OCI-LY7 (cell line): ENCODE data around the gene C5orf34. TPM values are rescaled to one million over a fixed set of nuclear protein-coding genes. Genes with fewer than 3 reads are reported as not detected.

Source experiments
- BruUV-seq: library from RNA; stranded (reverse); fragments of 400-500 nt; replicated peaks from 2 replicates; lab custom pipeline; 2021; lab: Mats Ljungman, UMichigan
- CTCF ChIA-PET: fragments of 300-600 bp; sonication (Branson Sonifier 250); formaldehyde crosslinking; loops from one replicate; lab custom pipeline; 2022; ENCODE audit warnings: antibody characterized with exemption; ENCODE audit not compliant: unreplicated experiment; lab: Charles Lee
- POLR2A ChIA-PET: fragments of 300-600 bp; sonication (Branson Sonifier 250); formaldehyde crosslinking; loops from one replicate; lab custom pipeline; 2022; ENCODE audit warnings: antibody characterized with exemption; lab: Charles Lee
- DNase-seq: peaks from one replicate; pipeline ENCODE4 v3.0.0-alpha.2; 2015; ENCODE audit warnings: low spot score
- H2AFZ ChIP-seq: fragments of 200-600 bp; sonication (generic), shearing (Covaris generic); 2 replicates; pipeline ENCODE4 v1.6.1; 2014; ENCODE audit warnings: mild to moderate bottlenecking, antibody characterized with exemption, low read length, moderate library complexity
- H3K27ac ChIP-seq: fragments of 200-600 bp; sonication (generic); 2 replicates; pipeline ENCODE4 v1.5.1; 2014; ENCODE audit warnings: mixed run types, low read depth, mild to moderate bottlenecking, moderate library complexity, low read length, inconsistent platforms; ENCODE audit not compliant: poor library complexity, severe bottlenecking
- H3K36me3 ChIP-seq: fragments of 200-600 bp; sonication (generic); 2 replicates; pipeline ENCODE4 v1.6.1; 2014; ENCODE audit warnings: mild to moderate bottlenecking, antibody characterized with exemption, low read length, moderate library complexity, mixed read lengths; ENCODE audit not compliant: insufficient read depth
- H3K4me1 ChIP-seq: fragments of 200-600 bp; sonication (generic); 2 replicates; pipeline ENCODE4 v1.5.1; 2014; ENCODE audit warnings: mild to moderate bottlenecking, low read length; ENCODE audit not compliant: insufficient read depth, poor library complexity, severe bottlenecking
- H3K4me2 ChIP-seq: fragments of 200-600 bp; sonication (generic); 2 replicates; pipeline ENCODE4 v1.6.1; 2014; ENCODE audit warnings: mild to moderate bottlenecking, low read length
- H3K4me3 ChIP-seq: fragments of 200-600 bp; sonication (generic); 2 replicates; pipeline ENCODE4 v1.5.1; 2014; ENCODE audit warnings: mild to moderate bottlenecking, low read depth, low read length; ENCODE audit not compliant: poor library complexity, severe bottlenecking
- H3K79me2 ChIP-seq: fragments of 200-600 bp; sonication (generic); 2 replicates; pipeline ENCODE4 v1.6.1; 2016; ENCODE audit warnings: low read depth, mild to moderate bottlenecking, low read length, moderate library complexity, mixed read lengths; ENCODE audit not compliant: insufficient read depth
- H3K9me2 ChIP-seq: fragments of 200-600 bp; sonication (generic); 2 replicates; pipeline ENCODE4 v1.6.1; 2016; ENCODE audit warnings: mild to moderate bottlenecking, low read length, mixed read lengths; ENCODE audit not compliant: insufficient read depth
- H3K9me3 ChIP-seq: fragments of 200-600 bp; sonication (generic); 2 replicates; pipeline ENCODE4 v1.6.1; 2014; ENCODE audit warnings: mild to moderate bottlenecking, mixed run types, low read length, mixed read lengths
- H4K20me1 ChIP-seq: fragments of 200-600 bp; sonication (generic); 2 replicates; pipeline ENCODE4 v1.6.1; 2014; ENCODE audit warnings: mild to moderate bottlenecking, antibody characterized with exemption, low read length, moderate library complexity, mixed read lengths; ENCODE audit not compliant: insufficient read depth
- EZH2phosphoT487 ChIP-seq: fragments of 200-600 bp; sonication (generic); IDR thresholded peaks from 2 replicates; pipeline ENCODE4 v1.6.1; 2018; ENCODE audit warnings: low read depth, borderline replicate concordance, mild to moderate bottlenecking, mixed run types, antibody characterized with exemption, low read length, moderate library complexity, mixed read lengths
- intact Hi-C: fragments of 100-400 bp; cut with micrococcal nuclease; formaldehyde crosslinking; loops from one replicate; pipeline ENCODE4 v1.10.0; 2022; ENCODE audit not compliant: unreplicated experiment
- total RNA-seq, 2 experiments: library from RNA; depleted of rRNA in 1 of 2; stranded (reverse); fragments of >200 nt in 1 of 2; shearing (Covaris generic) in 1 of 2; gene quantifications; 2 replicates each; pipeline ENCODE4 v1.2.3, GENCODE V29; 2014 to 2022
- TF ChIP-seq, protein P1 (sequence below): fragments of 200-600 bp; sonication (generic); conservative IDR thresholded peaks from 2 replicates; pipeline ENCODE4 v1.5.1; 2014; ENCODE audit warnings: mild to moderate bottlenecking, antibody characterized with exemption, low read length, moderate library complexity, mixed read lengths

Gene C5orf34
- total RNA-seq, 2 experiments from 2014 or later: 30.9 to 33.9 TPM

GRCh38 chr5:43530648-43531047 lies 15.7 kb upstream of the C5orf34 start:
- ChIA-PET CTCF (no interaction called here), POLR2A (no interaction called here)
- DNase-seq: peak; percentile 19
- peaks cover 3% of the 10 kb centered on the region; the same call in 1 of the 2 replicates for H4K20me1 ChIP-seq
- H3K4me2 ChIP-seq: no peak overlapping the region
- BruUV-seq: no TSS peak
- intact Hi-C loops: no loop called here
- H3K27ac ChIP-seq: no peak overlapping the region
- peaks cover 87% of the 10 kb centered on the region for H3K36me3 ChIP-seq
- TF ChIP-seq, protein P1, sequence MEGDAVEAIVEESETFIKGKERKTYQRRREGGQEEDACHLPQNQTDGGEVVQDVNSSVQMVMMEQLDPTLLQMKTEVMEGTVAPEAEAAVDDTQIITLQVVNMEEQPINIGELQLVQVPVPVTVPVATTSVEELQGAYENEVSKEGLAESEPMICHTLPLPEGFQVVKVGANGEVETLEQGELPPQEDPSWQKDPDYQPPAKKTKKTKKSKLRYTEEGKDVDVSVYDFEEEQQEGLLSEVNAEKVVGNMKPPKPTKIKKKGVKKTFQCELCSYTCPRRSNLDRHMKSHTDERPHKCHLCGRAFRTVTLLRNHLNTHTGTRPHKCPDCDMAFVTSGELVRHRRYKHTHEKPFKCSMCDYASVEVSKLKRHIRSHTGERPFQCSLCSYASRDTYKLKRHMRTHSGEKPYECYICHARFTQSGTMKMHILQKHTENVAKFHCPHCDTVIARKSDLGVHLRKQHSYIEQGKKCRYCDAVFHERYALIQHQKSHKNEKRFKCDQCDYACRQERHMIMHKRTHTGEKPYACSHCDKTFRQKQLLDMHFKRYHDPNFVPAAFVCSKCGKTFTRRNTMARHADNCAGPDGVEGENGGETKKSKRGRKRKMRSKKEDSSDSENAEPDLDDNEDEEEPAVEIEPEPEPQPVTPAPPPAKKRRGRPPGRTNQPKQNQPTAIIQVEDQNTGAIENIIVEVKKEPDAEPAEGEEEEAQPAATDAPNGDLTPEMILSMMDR: no peak
- no peak for TF ChIP-seq EZH2phosphoT487
- no peaks in the 10 kb centered on the region for H3K79me2 ChIP-seq
- no peaks in the 10 kb centered on the region for H3K9me3 ChIP-seq
- H2AFZ ChIP-seq: no peak overlapping the region
- no peaks in the 10 kb centered on the region for H3K9me2 ChIP-seq
- H3K4me1 ChIP-seq: peaks cover 6% of the 10 kb centered on the region
- H3K4me3 ChIP-seq: no peak overlapping the region

- no peak for TF ChIP-seq EZH2phosphoT487
- TF ChIP-seq, protein P1: no peak
- Histone ChIP-seq H3K9me2 (no peaks in the 10 kb centered on the region), H4K20me1 (no peaks in the 10 kb centered on the region), H3K4me3 (no peak overlapping the region), H3K27ac (no peak overlapping the region), H3K4me1 (no peaks in the 10 kb centered on the region), H3K79me2 (no peaks in the 10 kb centered on the region), H3K9me3 (no peaks in the 10 kb centered on the region), H3K4me2 (no peak overlapping the region), H3K36me3 (peaks cover 40% of the 10 kb centered on the region), H2AFZ (no peak overlapping the region)
- no peak for DNase-seq
- intact Hi-C loops: no loop called here
- ChIA-PET CTCF (no interaction called here), POLR2A (interaction anchor here (0.6 to 1.2 kb wide), 4 partner anchors 9 to 98 kb away, joined by 3 to 4 read pairs (median 3); partner anchors contain the start of gene C5orf34)
- no TSS peak for BruUV-seq
Measured at GRCh38 chr5:43523662-43524072, 8.7 kb upstream of the C5orf34 start.

DNA sequence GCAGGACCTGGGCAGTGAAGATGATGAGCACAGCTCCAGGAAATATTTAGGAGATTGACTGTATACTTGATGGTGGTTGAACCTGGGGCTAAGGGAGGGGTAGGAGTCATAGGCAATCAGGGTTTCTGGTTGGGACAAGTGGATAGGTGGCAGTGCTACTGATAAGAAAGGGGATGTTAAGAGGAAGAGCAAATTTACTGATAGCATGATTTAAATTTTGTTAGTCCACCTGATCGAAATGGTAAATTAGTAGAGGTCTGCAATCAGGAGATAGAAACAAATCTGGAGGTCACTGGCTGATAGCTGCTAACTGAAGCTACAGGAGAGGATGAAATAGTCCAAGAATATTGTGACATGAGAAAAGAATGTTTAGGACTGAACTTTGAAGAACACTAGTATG lies 5.7 kb upstream of the C5orf34 start:
- Histone ChIP-seq H3K4me2 (no peak overlapping the region), H3K4me1 (peaks cover 7% of the 10 kb centered on the region), H3K79me2 (peaks cover 2% of the 10 kb centered on the region; the same call in 1 of the 2 replicates), H3K27ac (no peak overlapping the region), H3K36me3 (peaks cover 18% of the 10 kb centered on the region), H3K9me3 (no peaks in the 10 kb centered on the region), H3K9me2 (no peaks in the 10 kb centered on the region), H3K4me3 (no peak overlapping the region), H4K20me1 (no peaks in the 10 kb centered on the region), H2AFZ (no peak overlapping the region)
- intact Hi-C loops: no loop called here
- DNase-seq: no peak
- ChIA-PET POLR2A (interaction anchor here (1.5 kb wide), 1 partner anchor 22 kb away, joined by 5 read pairs; no protein-coding TSS in a partner anchor), CTCF (no interaction called here)
- no TSS peak for BruUV-seq
- TF ChIP-seq, protein P1: no peak
- TF ChIP-seq EZH2phosphoT487: no peak
